GM19099 (cell line): Measurements from ENCODE around the gene FGF12.

ENCODE experiments used
- POLR2A ChIP-seq: IDR thresholded peaks from 3 replicates; pipeline ENCODE4 v1.6.1; 2011; ENCODE audit warnings: low read depth; ENCODE audit not compliant: insufficient read length; ENCODE audit errors: extremely low read depth

Gene FGF12

GRCh38 chr3:192273697-192274010 is 453.7 kb downstream of the FGF12 start:
- TF ChIP-seq POLR2A: no peak

- TF ChIP-seq POLR2A: no peak
These were observed 454.2 kb downstream of the FGF12 start for GRCh38 chr3:192273001-192273696.

- no peak for TF ChIP-seq POLR2A
These were observed 465.3 kb downstream of the FGF12 start for GRCh38 chr3:192262001-192262400.

GRCh38 chr3:192261135-192261534 is 466.2 kb downstream of the FGF12 start:
- TF ChIP-seq POLR2A: no peak

GRCh38 chr3:192260116-192261010 is 467.0 kb downstream of the FGF12 start:
- no peak for TF ChIP-seq POLR2A

- no peak for TF ChIP-seq POLR2A
These were observed 467.7 kb downstream of the FGF12 start for GRCh38 chr3:192259661-192260060.

GRCh38 chr3:192258721-192259120 is 468.6 kb downstream of the FGF12 start:
- TF ChIP-seq POLR2A: no peak

- TF ChIP-seq POLR2A: no peak
These were observed 471.5 kb downstream of the FGF12 start for GRCh38 chr3:192255839-192256238.

GRCh38 chr3:192253138-192253887 is 474.0 kb downstream of the FGF12 start:
- no peak for TF ChIP-seq POLR2A

- TF ChIP-seq POLR2A: no peak
These were observed 477.8 kb downstream of the FGF12 start for GRCh38 chr3:192249516-192249915.

GRCh38 chr3:192246847-192247559 is 480.3 kb downstream of the FGF12 start:
- TF ChIP-seq POLR2A: no peak

GRCh38 chr3:192244591-192244990 is 482.8 kb downstream of the FGF12 start:
- no peak for TF ChIP-seq POLR2A

GRCh38 chr3:192239956-192240355 is 487.4 kb downstream of the FGF12 start:
- TF ChIP-seq POLR2A: no peak

GRCh38 chr3:192237992-192238608 is 489.2 kb downstream of the FGF12 start:
- no peak for TF ChIP-seq POLR2A

- no peak for TF ChIP-seq POLR2A
These were observed 497.5 kb downstream of the FGF12 start for GRCh38 chr3:192229866-192230265.

GRCh38 chr3:192224634-192225155 is 502.6 kb downstream of the FGF12 start:
- TF ChIP-seq POLR2A: no peak
